ENCODE data around the gene BDP1.
"Not testable (repeated sequence)": the region's sequence is repeated elsewhere in the genome, so short reads cannot be mapped to it uniquely, and the experiment has no call there.

The BDP1 gene

GRCh38 chr5:71569748-71570509 lies 114.5 kb downstream of the BDP1 start:
- no peak for ATAC-seq

- ATAC-seq, result not testable (repeated sequence)
Measured at GRCh38 chr5:71571811-71572210, 116.4 kb downstream of the BDP1 start.

GRCh38 chr5:71573591-71573990 lies 118.1 kb downstream of the BDP1 start:
- ATAC-seq, result no peak

GRCh38 chr5:71575588-71575987 lies 120.1 kb downstream of the BDP1 start:
- ATAC-seq, result not testable (repeated sequence)

GRCh38 chr5:71576241-71576640 lies 120.8 kb downstream of the BDP1 start:
- no peak for ATAC-seq

GRCh38 chr5:71577839-71578238 lies 122.4 kb downstream of the BDP1 start:
- ATAC-seq, result not testable (repeated sequence)

- ATAC-seq, result no peak
Measured at GRCh38 chr5:71582945-71583584, 127.6 kb downstream of the BDP1 start.

GRCh38 chr5:71586052-71586940 lies 130.8 kb downstream of the BDP1 start:
- ATAC-seq, result no peak

- peak; percentile 98 to 99 for ATAC-seq
Measured at GRCh38 chr5:71586941-71587765, 131.7 kb downstream of the BDP1 start, which contains the start of gene MCCC2. MCCC2 (plus strand) TSS chr5:71587340; CDS start chr5:71587426, 86 bp downstream.

GRCh38 chr5:71587766-71588532 lies 132.5 kb downstream of the BDP1 start:
- ATAC-seq, result peak; percentile 0

GRCh38 chr5:71588533-71588885 lies 133.1 kb downstream of the BDP1 start:
- no peak for ATAC-seq

GRCh38 chr5:71589903-71590302 lies 134.5 kb downstream of the BDP1 start:
- ATAC-seq, result peak in 1 of 2 donors; percentile 2

GRCh38 chr5:71591100-71591499 lies 135.6 kb downstream of the BDP1 start:
- ATAC-seq, result no peak

- ATAC-seq, result no peak
Measured at GRCh38 chr5:71596169-71596568, 140.7 kb downstream of the BDP1 start.

- ATAC-seq, result no peak
Measured at GRCh38 chr5:71597001-71597400, 141.6 kb downstream of the BDP1 start.

- no peak for ATAC-seq
Measured at GRCh38 chr5:71600783-71601182, 145.3 kb downstream of the BDP1 start.

GRCh38 chr5:71601222-71602026 lies 146.0 kb downstream of the BDP1 start:
- ATAC-seq, result peak; percentile 96 to 97

- ATAC-seq, result not testable (repeated sequence)
Measured at GRCh38 chr5:71609916-71610315, 154.5 kb downstream of the BDP1 start.

GRCh38 chr5:71615809-71616208 lies 160.4 kb downstream of the BDP1 start:
- ATAC-seq, result no peak
